Measurements from ENCODE around the gene PFDN6. TPM values are rescaled to one million over a fixed set of nuclear protein-coding genes. Genes with fewer than 3 reads are reported as not detected.
"Not testable (repeated sequence)": the region's sequence is repeated elsewhere in the genome, so short reads cannot be mapped to it uniquely, and the experiment has no call there.

PFDN6 gene
- total RNA-seq, 1 experiment from 2014 or later, result 83.4 TPM

DNA sequence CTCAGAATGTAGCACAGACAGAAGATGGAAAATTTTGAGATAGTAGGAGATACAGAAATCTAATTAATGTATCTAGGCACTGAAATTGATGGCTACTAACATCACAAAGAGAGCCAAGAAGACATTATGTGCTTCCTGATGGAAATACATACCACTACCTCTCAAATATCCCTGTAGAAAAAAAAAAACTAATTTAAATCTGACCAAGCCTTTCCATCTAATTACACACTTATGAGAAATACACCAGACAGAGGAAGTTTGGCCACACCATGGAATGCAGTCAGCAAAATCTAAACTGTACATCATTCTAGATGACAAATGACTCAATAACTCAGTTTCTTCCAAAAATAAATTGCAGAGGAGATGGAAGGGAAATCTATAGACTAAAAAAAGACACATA is 36.6 kb upstream of the PFDN6 start:
- no peak overlapping the region for H3K27ac ChIP-seq (ENCODE audit: low read depth, low read length, poor library complexity, severe bottlenecking)
- no peaks in the 10 kb centered on the region for H3K9me3 ChIP-seq (ENCODE audit: low read depth, low read length, poor library complexity, severe bottlenecking)
- intact Hi-C loops (cut with micrococcal nuclease; ENCODE audit: unreplicated experiment), result no loop called here
- BruUV-seq (replicated peaks), result no TSS peak
- peaks cover 15% of the 10 kb centered on the region for H3K4me1 ChIP-seq (ENCODE audit: insufficient read depth, low read length, poor library complexity, severe bottlenecking)
- H3K27me3 ChIP-seq (replicated peaks; ENCODE audit: insufficient read depth, low read depth, low read length, poor library complexity), result no peaks in the 10 kb centered on the region
- no peak for TF ChIP-seq EZH2 (IDR thresholded peaks at IDR 0.05; ENCODE audit: borderline replicate concordance, low read depth, low read length, poor library complexity, severe bottlenecking)
- TF ChIP-seq, protein P1, sequence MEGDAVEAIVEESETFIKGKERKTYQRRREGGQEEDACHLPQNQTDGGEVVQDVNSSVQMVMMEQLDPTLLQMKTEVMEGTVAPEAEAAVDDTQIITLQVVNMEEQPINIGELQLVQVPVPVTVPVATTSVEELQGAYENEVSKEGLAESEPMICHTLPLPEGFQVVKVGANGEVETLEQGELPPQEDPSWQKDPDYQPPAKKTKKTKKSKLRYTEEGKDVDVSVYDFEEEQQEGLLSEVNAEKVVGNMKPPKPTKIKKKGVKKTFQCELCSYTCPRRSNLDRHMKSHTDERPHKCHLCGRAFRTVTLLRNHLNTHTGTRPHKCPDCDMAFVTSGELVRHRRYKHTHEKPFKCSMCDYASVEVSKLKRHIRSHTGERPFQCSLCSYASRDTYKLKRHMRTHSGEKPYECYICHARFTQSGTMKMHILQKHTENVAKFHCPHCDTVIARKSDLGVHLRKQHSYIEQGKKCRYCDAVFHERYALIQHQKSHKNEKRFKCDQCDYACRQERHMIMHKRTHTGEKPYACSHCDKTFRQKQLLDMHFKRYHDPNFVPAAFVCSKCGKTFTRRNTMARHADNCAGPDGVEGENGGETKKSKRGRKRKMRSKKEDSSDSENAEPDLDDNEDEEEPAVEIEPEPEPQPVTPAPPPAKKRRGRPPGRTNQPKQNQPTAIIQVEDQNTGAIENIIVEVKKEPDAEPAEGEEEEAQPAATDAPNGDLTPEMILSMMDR (conservative IDR thresholded peaks at IDR 0.05; ENCODE audit: low read depth, low read length), result no peak
- H3K4me3 ChIP-seq (ENCODE audit: low read depth, low read length, poor library complexity, severe bottlenecking), result no peak overlapping the region
- peaks cover 3% of the 10 kb centered on the region for H3K36me3 ChIP-seq (ENCODE audit: insufficient read depth, low read length, poor library complexity, severe bottlenecking)
- ChIA-PET POLR2A (ENCODE audit: low non-redundant PET) (no interaction called here), CTCF (no interaction called here)
- DNase-seq (ENCODE audit: low spot score), result no peak

DNA sequence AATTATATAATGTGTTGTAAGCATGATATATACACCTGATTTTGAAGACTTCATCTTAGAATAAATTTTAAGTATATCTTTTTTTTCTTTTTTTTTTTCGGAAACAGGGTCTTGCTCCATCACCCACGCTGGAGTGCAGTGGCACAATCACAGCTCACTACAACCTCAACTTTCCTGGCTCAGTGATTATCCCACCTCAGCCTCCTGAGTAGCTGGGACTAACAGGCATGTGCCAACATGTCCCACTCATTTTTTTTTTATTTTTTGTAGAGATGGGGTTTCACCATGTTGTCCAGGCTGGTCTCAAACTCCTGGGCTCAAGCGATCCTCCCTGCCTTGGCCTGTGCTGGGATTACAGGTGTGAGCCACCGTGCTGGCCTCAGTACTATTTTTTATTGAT is 34.8 kb upstream of the PFDN6 start:
- Histone ChIP-seq H3K9me3 (ENCODE audit: low read depth, low read length, poor library complexity, severe bottlenecking) (no peaks in the 10 kb centered on the region), H3K4me3 (ENCODE audit: low read depth, low read length, poor library complexity, severe bottlenecking) (no peak overlapping the region), H3K27me3 (replicated peaks; ENCODE audit: insufficient read depth, low read depth, low read length, poor library complexity) (no peaks in the 10 kb centered on the region), H3K36me3 (ENCODE audit: insufficient read depth, low read length, poor library complexity, severe bottlenecking) (peaks cover 3% of the 10 kb centered on the region), H3K27ac (ENCODE audit: low read depth, low read length, poor library complexity, severe bottlenecking) (no peak overlapping the region), H3K4me1 (ENCODE audit: insufficient read depth, low read length, poor library complexity, severe bottlenecking) (peaks cover 10% of the 10 kb centered on the region)
- ChIA-PET CTCF (no interaction called here), POLR2A (ENCODE audit: low non-redundant PET) (no interaction called here)
- TF ChIP-seq EZH2 (IDR thresholded peaks at IDR 0.05; ENCODE audit: borderline replicate concordance, low read depth, low read length, poor library complexity, severe bottlenecking), result no peak
- TF ChIP-seq, protein P1 (conservative IDR thresholded peaks at IDR 0.05; ENCODE audit: low read depth, low read length), result no peak
- DNase-seq (ENCODE audit: low spot score), result no peak
- intact Hi-C loops (cut with micrococcal nuclease; ENCODE audit: unreplicated experiment), result no loop called here
- BruUV-seq (replicated peaks), result no TSS peak

DNA sequence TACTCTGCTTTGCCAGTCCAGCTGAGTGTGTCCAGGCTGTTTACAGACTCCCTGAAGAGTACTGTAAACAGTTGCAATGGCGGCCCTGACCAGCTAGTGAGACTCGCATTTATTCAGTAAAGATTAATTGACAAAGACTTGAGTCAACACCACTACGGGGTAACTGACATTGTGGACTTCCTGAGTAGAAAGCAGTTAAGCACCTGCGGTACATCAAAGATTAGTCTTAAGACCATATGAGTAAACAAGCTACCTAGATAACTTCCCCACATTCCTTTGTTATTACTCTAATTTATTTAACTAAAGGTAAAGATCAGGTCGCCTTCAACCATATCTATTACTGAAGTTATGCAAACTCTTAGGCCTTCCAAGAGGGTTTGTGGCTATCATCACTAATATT is 30.4 kb upstream of the PFDN6 start:
- ChIA-PET POLR2A (ENCODE audit: low non-redundant PET) (no interaction called here), CTCF (no interaction called here)
- DNase-seq (ENCODE audit: low spot score), result no peak
- no peak overlapping the region for H3K4me3 ChIP-seq (ENCODE audit: low read depth, low read length, poor library complexity, severe bottlenecking)
- no peak for TF ChIP-seq EZH2 (IDR thresholded peaks at IDR 0.05; ENCODE audit: borderline replicate concordance, low read depth, low read length, poor library complexity, severe bottlenecking)
- TF ChIP-seq, protein P1 (conservative IDR thresholded peaks at IDR 0.05; ENCODE audit: low read depth, low read length), result no peak
- H3K27ac ChIP-seq (ENCODE audit: low read depth, low read length, poor library complexity, severe bottlenecking), result no peak overlapping the region
- no peaks in the 10 kb centered on the region for H3K27me3 ChIP-seq (replicated peaks; ENCODE audit: insufficient read depth, low read depth, low read length, poor library complexity)
- H3K9me3 ChIP-seq (ENCODE audit: low read depth, low read length, poor library complexity, severe bottlenecking), result no peaks in the 10 kb centered on the region
- BruUV-seq (replicated peaks), result no TSS peak
- no peaks in the 10 kb centered on the region for H3K4me1 ChIP-seq (ENCODE audit: insufficient read depth, low read length, poor library complexity, severe bottlenecking)
- intact Hi-C loops (cut with micrococcal nuclease; ENCODE audit: unreplicated experiment), result no loop called here
- peaks cover 18% of the 10 kb centered on the region for H3K36me3 ChIP-seq (ENCODE audit: insufficient read depth, low read length, poor library complexity, severe bottlenecking)

DNA sequence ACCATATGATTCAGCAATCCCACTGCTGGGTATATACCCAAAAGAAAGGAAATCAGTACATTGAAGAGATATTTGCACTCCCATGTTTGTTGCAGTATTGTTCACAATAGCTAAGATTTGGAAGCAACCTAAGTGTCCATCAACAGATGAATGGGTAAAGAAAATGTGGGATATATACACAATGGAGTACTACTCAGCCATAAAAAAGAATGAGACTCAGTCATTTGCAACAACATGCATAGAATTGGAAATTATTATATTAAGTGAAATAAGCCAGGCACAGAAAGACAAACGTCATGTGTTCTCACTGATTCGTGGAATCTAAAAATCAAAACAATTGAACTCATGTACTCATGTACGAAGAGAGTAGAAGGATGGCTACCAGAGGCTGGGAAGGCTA is 26.9 kb upstream of the PFDN6 start:
- POLR2A ChIA-PET (ENCODE audit: low non-redundant PET); H3K4me1 ChIP-seq (ENCODE audit: insufficient read depth, low read length, poor library complexity, severe bottlenecking); H3K4me3 ChIP-seq (ENCODE audit: low read depth, low read length, poor library complexity, severe bottlenecking); H3K27me3 ChIP-seq (replicated peaks; ENCODE audit: insufficient read depth, low read depth, low read length, poor library complexity); intact Hi-C loops (cut with micrococcal nuclease; ENCODE audit: unreplicated experiment); H3K27ac ChIP-seq (ENCODE audit: low read depth, low read length, poor library complexity, severe bottlenecking); BruUV-seq (replicated peaks); CTCF ChIA-PET; H3K9me3 ChIP-seq (ENCODE audit: low read depth, low read length, poor library complexity, severe bottlenecking); DNase-seq (ENCODE audit: low spot score): not testable (repeated sequence)
- peaks cover 39% of the 10 kb centered on the region for H3K36me3 ChIP-seq (ENCODE audit: insufficient read depth, low read length, poor library complexity, severe bottlenecking)
